GM19463 (cell line): ENCODE measurements around the gene PEAK1.

ENCODE experiments used
- ATAC-seq: cut with Tn5 transposase; IDR thresholded peaks from one replicate; pipeline ENCODE4 v1.9.1; 2021; ENCODE audit warnings: mild to moderate bottlenecking, moderate library complexity; ENCODE audit not compliant: unreplicated experiment

Gene PEAK1

GRCh38 chr15:77098572-77098971 is 321.3 kb downstream of the PEAK1 start:
- no peak for ATAC-seq

GRCh38 chr15:77097921-77098320 is 322.0 kb downstream of the PEAK1 start:
- ATAC-seq, result no peak

GRCh38 chr15:77097248-77097721 is 322.6 kb downstream of the PEAK1 start:
- no peak for ATAC-seq

GRCh38 chr15:77096541-77096940 is 323.4 kb downstream of the PEAK1 start:
- ATAC-seq, result no peak

- no peak for ATAC-seq
These were observed 323.8 kb downstream of the PEAK1 start for GRCh38 chr15:77096138-77096537.

GRCh38 chr15:77094397-77095030 is 325.4 kb downstream of the PEAK1 start:
- no peak for ATAC-seq

GRCh38 chr15:77093436-77093835 is 326.5 kb downstream of the PEAK1 start:
- ATAC-seq, result no peak

- ATAC-seq, result no peak
These were observed 328.8 kb downstream of the PEAK1 start for GRCh38 chr15:77091097-77091496.

GRCh38 chr15:77087213-77087612 is 332.7 kb downstream of the PEAK1 start:
- ATAC-seq, result no peak

- no peak for ATAC-seq
These were observed 334.6 kb downstream of the PEAK1 start for GRCh38 chr15:77085297-77085696.

- no peak for ATAC-seq
These were observed 335.5 kb downstream of the PEAK1 start for GRCh38 chr15:77084436-77084835.

GRCh38 chr15:77083381-77084160 is 336.3 kb downstream of the PEAK1 start:
- ATAC-seq, result peak; percentile 91

- no peak for ATAC-seq
These were observed 337.9 kb downstream of the PEAK1 start for GRCh38 chr15:77081971-77082370.

- ATAC-seq, result no peak
These were observed 343.5 kb downstream of the PEAK1 start for GRCh38 chr15:77076323-77076915.

- ATAC-seq, result no peak
These were observed 344.4 kb downstream of the PEAK1 start for GRCh38 chr15:77075528-77075927.

- ATAC-seq, result no peak
These were observed 345.6 kb downstream of the PEAK1 start for GRCh38 chr15:77074350-77074749.

- ATAC-seq, result no peak
These were observed 348.3 kb downstream of the PEAK1 start for GRCh38 chr15:77071305-77072223.

GRCh38 chr15:77070495-77071304 is 349.2 kb downstream of the PEAK1 start, which contains the start of gene TSPAN3:
Gene TSPAN3, minus strand, starts transcription at chr15:77071109. Its CDS starts 155 bp downstream, at chr15:77070954.
- ATAC-seq, result peak; percentile 96

GRCh38 chr15:77070180-77070494 is 349.8 kb downstream of the PEAK1 start:
- ATAC-seq, result no peak

GRCh38 chr15:77069521-77070121 is 350.3 kb downstream of the PEAK1 start:
- no peak for ATAC-seq
